Esophagus muscularis mucosa (tissue), 4 donors: ENCODE results near the gene AFF3. TPM values are rescaled to one million over a fixed set of nuclear protein-coding genes. Genes with fewer than 3 reads are reported as not detected.

ENCODE experiments used
- DNase-seq: peaks from one replicate; pipeline ENCODE4 v3.0.0-alpha.2; 2017; ENCODE audit errors: extremely low spot score
- H3K27ac ChIP-seq, 4 donors: fragments of 200-600 bp; sonication (generic); replicated peaks in 1 of 4; 1 replicate in 3 of 4; 2 replicates in 1 of 4; pipeline ENCODE4 v1.5.1; 2016 to 2019; ENCODE audit warnings: mild to moderate bottlenecking in 1 of 4
- H3K27me3 ChIP-seq, 4 donors: fragments of 200-600 bp; sonication (generic); one replicate each; pipeline versions ENCODE4 v1.5.1 to v1.6.0; 2016 to 2019
- H3K36me3 ChIP-seq, 4 donors: fragments of 200-600 bp; sonication (generic); one replicate each; pipeline ENCODE4 v1.5.1; 2016 to 2019
- H3K4me1 ChIP-seq, 4 donors: fragments of 200-600 bp; sonication (generic); one replicate each; pipeline ENCODE4 v1.5.1; 2016 to 2019
- H3K4me3 ChIP-seq, 4 donors: fragments of 200-600 bp; sonication (generic); 1 replicate in 2 of 4; 2 replicates in 2 of 4; pipeline ENCODE4 v1.5.1; 2016 to 2019; ENCODE audit warnings: mild to moderate bottlenecking in 4 of 4, moderate library complexity in 1 of 4
- H3K9me3 ChIP-seq, 4 donors: fragments of 200-600 bp; sonication (generic); 1 replicate in 3 of 4; 2 replicates in 1 of 4; pipeline ENCODE4 v1.5.1; 2016 to 2019
- CTCF ChIP-seq, 3 experiments: fragments of 200-600 bp in 2 of 3; fragments of 450-650 bp in 1 of 3; sonication (generic) in 2 of 3; IDR thresholded peaks; one replicate each; pipeline ENCODE4 v1.5.1; 2017 to 2019; ENCODE audit warnings: antibody characterized with exemption in 3 of 3, mild to moderate bottlenecking in 2 of 3, moderate library complexity in 1 of 3
- EP300 ChIP-seq: sonication (generic); formaldehyde crosslinking; IDR thresholded peaks from one replicate; pipeline ENCODE4 v1.6.1; 2017; ENCODE audit warnings: antibody characterized with exemption
- POLR2A ChIP-seq: fragments of 450-650 bp; IDR thresholded peaks from one replicate; pipeline ENCODE4 v1.6.1; 2017; ENCODE audit warnings: antibody characterized with exemption, moderate library complexity, mild to moderate bottlenecking, low read depth
- POLR2AphosphoS5 ChIP-seq, 2 donors: sonication (generic); formaldehyde crosslinking; IDR thresholded peaks; one replicate each; pipeline ENCODE4 v1.6.1; 2017; ENCODE audit warnings: antibody characterized with exemption in 2 of 2
- WGBS: methylation state at CpG from one replicate; pipeline ENCODE4 v1.1.5; 2018; 5-methylcytosine and 5-hydroxymethylcytosine counted together
- intact Hi-C: fragments of 100-400 bp; cut with DNase I; formaldehyde crosslinking; loops from one replicate; pipeline ENCODE4 v1.15.1; 2023
- total RNA-seq, 4 donors: library from RNA; depleted of rRNA; stranded (reverse); fragments of >200 nt; gene quantifications; one replicate each; pipeline versions ENCODE4 v1.1.0 to v1.2.1, GENCODE V29; 2016

Gene AFF3
- total RNA-seq, 4 donors from 2014 or later: 36.4 to 99.5 (median 56.9) TPM

GRCh38 chr2:99643787-99644418, 498.5 kb downstream of the AFF3 start:
- intact Hi-C loops: no loop called here
- TF ChIP-seq POLR2A (no peak), EP300 (no peak), POLR2AphosphoS5 (IDR thresholded peaks at IDR 0.05) (no peak), CTCF (IDR thresholded peaks at IDR 0.05) (no peak)
- Histone ChIP-seq H3K27ac (no peak overlapping the region), H3K4me3 (no peak overlapping the region), H3K36me3 (no peaks in the 10 kb centered on the region), H3K9me3 (no peaks in the 10 kb centered on the region), H3K27me3 (no peaks in the 10 kb centered on the region), H3K4me1 (peaks cover 22 to 48% (median 39%) of the 10 kb centered on the region in 4 donors)
- DNase-seq: peak; percentile 31
- 39% methylated on average over 9 of the region's 9 CpGs for WGBS

GRCh38 chr2:99641999-99642398, 500.4 kb downstream of the AFF3 start:
- WGBS: 96% methylated on average over 4 of the region's 4 CpGs
- TF ChIP-seq POLR2AphosphoS5 (IDR thresholded peaks at IDR 0.05) (no peak), CTCF (IDR thresholded peaks at IDR 0.05) (no peak), POLR2A (no peak), EP300 (no peak)
- intact Hi-C loops: no loop called here

GRCh38 chr2:99640635-99641151, 501.7 kb downstream of the AFF3 start:
- Histone ChIP-seq H3K27me3 (no peaks in the 10 kb centered on the region), H3K9me3 (no peaks in the 10 kb centered on the region), H3K36me3 (no peaks in the 10 kb centered on the region), H3K4me1 (peaks cover 30 to 48% (median 40%) of the 10 kb centered on the region in 4 donors), H3K4me3 (no peak overlapping the region), H3K27ac (no peak overlapping the region)
- 55% methylated on average over 3 of the region's 5 CpGs for WGBS
- intact Hi-C loops: no loop called here
- no peak for DNase-seq
- TF ChIP-seq CTCF (IDR thresholded peaks at IDR 0.05): no peak
- TF ChIP-seq POLR2A: no peak
- no peak for TF ChIP-seq POLR2AphosphoS5 (IDR thresholded peaks at IDR 0.05)
- TF ChIP-seq EP300: no peak

More at GRCh38 chr2:99641999-99642398, 500.4 kb downstream of the AFF3 start:
- Histone ChIP-seq H3K27me3 (no peaks in the 10 kb centered on the region), H3K9me3 (no peaks in the 10 kb centered on the region), H3K27ac (no peak overlapping the region), H3K4me3 (no peak overlapping the region), H3K4me1 (peaks cover 19 to 35% (median 27%) of the 10 kb centered on the region in 4 donors), H3K36me3 (no peaks in the 10 kb centered on the region)
- DNase-seq: no peak

GRCh38 chr2:99638791-99639190, 503.6 kb downstream of the AFF3 start:
- Histone ChIP-seq H3K4me1 (peaks cover 27 to 35% (median 31%) of the 10 kb centered on the region in 4 donors), H3K9me3 (no peaks in the 10 kb centered on the region), H3K4me3 (no peak overlapping the region), H3K27ac (no peak overlapping the region), H3K36me3 (no peaks in the 10 kb centered on the region), H3K27me3 (no peaks in the 10 kb centered on the region)
- intact Hi-C loops: no loop called here
- 91% methylated on average over 4 of the region's 4 CpGs for WGBS
- no peak for DNase-seq
- no peak for TF ChIP-seq POLR2A
- no peak for TF ChIP-seq EP300
- TF ChIP-seq CTCF (IDR thresholded peaks at IDR 0.05): no peak
- TF ChIP-seq POLR2AphosphoS5 (IDR thresholded peaks at IDR 0.05): no peak
